ENCODE measurements around the gene C1QTNF4.
"Not testable (repeated sequence)": the region's sequence is repeated elsewhere in the genome, so short reads cannot be mapped to it uniquely, and the experiment has no call there.

Gene C1QTNF4

GRCh38 chr11:47593934-47594855 is at the start of gene C1QTNF4:
TSS of gene C1QTNF4 (minus strand) at chr11:47594411. CDS start at chr11:47590810, 3,601 bp downstream.
- no peak for DNase-seq

- DNase-seq: peak; percentile 93 to 99
These were observed 48.1 kb upstream of the C1QTNF4 start, which contains the start of gene MTCH2 for GRCh38 chr11:47642099-47642855. TSS of gene MTCH2 (minus strand) at chr11:47642559. CDS start at chr11:47642465, 94 bp downstream.

- no peak for DNase-seq
These were observed 47.4 kb upstream of the C1QTNF4 start for GRCh38 chr11:47641600-47642098.

- not testable (repeated sequence) for DNase-seq
These were observed 46.3 kb upstream of the C1QTNF4 start for GRCh38 chr11:47640506-47640905.

GRCh38 chr11:47636331-47636730 is 42.1 kb upstream of the C1QTNF4 start:
- not testable (repeated sequence) for DNase-seq

GRCh38 chr11:47631473-47631872 is 37.3 kb upstream of the C1QTNF4 start:
- no peak for DNase-seq

- no peak for DNase-seq
These were observed 33.8 kb upstream of the C1QTNF4 start for GRCh38 chr11:47628026-47628425.

GRCh38 chr11:47626234-47626633 is 32.0 kb upstream of the C1QTNF4 start:
- DNase-seq: no peak

- no peak for DNase-seq
These were observed 26.7 kb upstream of the C1QTNF4 start for GRCh38 chr11:47620836-47621378.

- no peak for DNase-seq
These were observed 23.2 kb upstream of the C1QTNF4 start for GRCh38 chr11:47617417-47617809.

- peak; percentile 39 to 66 for DNase-seq
These were observed 22.7 kb upstream of the C1QTNF4 start for GRCh38 chr11:47616726-47617416.

GRCh38 chr11:47615249-47615648 is 21.0 kb upstream of the C1QTNF4 start:
- DNase-seq: no peak

- DNase-seq: no peak
These were observed 17.2 kb upstream of the C1QTNF4 start for GRCh38 chr11:47611348-47611794.

- no peak for DNase-seq
These were observed 15.5 kb upstream of the C1QTNF4 start for GRCh38 chr11:47609675-47610074.

GRCh38 chr11:47607380-47607779 is 13.2 kb upstream of the C1QTNF4 start:
- peak in 1 of 2 experiments; percentile 71 for DNase-seq

GRCh38 chr11:47606731-47607130 is 12.5 kb upstream of the C1QTNF4 start:
- DNase-seq: no peak

GRCh38 chr11:47605921-47606320 is 11.7 kb upstream of the C1QTNF4 start:
- DNase-seq: no peak

GRCh38 chr11:47603295-47603694 is 9.1 kb upstream of the C1QTNF4 start:
- no peak for DNase-seq

GRCh38 chr11:47599902-47600301 is 5.7 kb upstream of the C1QTNF4 start:
- DNase-seq: no peak

GRCh38 chr11:47595967-47596366 is 1.8 kb upstream of the C1QTNF4 start:
- DNase-seq: no peak

- DNase-seq: no peak
These were observed 818 bp upstream of the C1QTNF4 start for GRCh38 chr11:47595029-47595428.

- no peak for DNase-seq
These were observed 698 bp downstream of the C1QTNF4 start for GRCh38 chr11:47593492-47593933.
